ENCODE measurements around the gene MFAP2.

GRCh38 chr1:17014671-17015567 lies 34.5 kb upstream of the MFAP2 start:
- TF ChIP-seq EZH2phosphoT487 (conservative IDR thresholded peaks at IDR 0.05; ENCODE audit: low read length) (no peak), CTCF (IDR thresholded peaks at IDR 0.05; ENCODE audit: insufficient read depth, low read length, poor library complexity, severe bottlenecking) (no peak)

Measured in SU-DHL-6 (cell line).